Erythroblast (primary cell): Measurements from ENCODE around the gene HPS5.

Experiments used
- GATA1 ChIP-seq: IDR thresholded peaks from 2 replicates; pipeline ENCODE4 v1.6.1; 2011; ENCODE audit warnings: low read depth, mild to moderate bottlenecking, control low read depth, low read length, moderate library complexity
- POLR2A ChIP-seq: IDR thresholded peaks from 2 replicates; pipeline ENCODE4 v1.6.1; 2011; ENCODE audit warnings: mild to moderate bottlenecking, low read length

GRCh38 chr11:18368221-18368620, 46.3 kb upstream of the HPS5 start:
- no peak for TF ChIP-seq POLR2A
- TF ChIP-seq GATA1 = no peak
